H1 (cell line): ENCODE results near the gene PHACTR1. TPM values are rescaled to one million over a fixed set of nuclear protein-coding genes. Genes with fewer than 3 reads are reported as not detected.

Experiments
- CTCF ChIA-PET: fragments of 300-600 bp; sonication (Branson Sonifier 250); formaldehyde crosslinking; loops from one replicate; lab custom pipeline; 2021; ENCODE audit not compliant: partially characterized antibody; lab: Charles Lee
- POLR2A ChIA-PET: fragments of 300-600 bp; sonication (Branson Sonifier 250); formaldehyde crosslinking; loops from one replicate; lab custom pipeline; 2021; ENCODE audit warnings: inconsistent platforms; ENCODE audit not compliant: partially characterized antibody; lab: Charles Lee
- DNase-seq, 2 experiments: peaks; one replicate each; pipeline versions ENCODE4 v3.0.0 to v3.0.0-alpha.2; 2010 to 2022; ENCODE audit warnings: low spot score in 2 of 2, low read depth in 1 of 2, mixed read lengths in 1 of 2
- FAIRE-seq: peaks from 2 replicates; lab custom pipeline; 2011; peaks lifted over from hg19 to GRCh38; lab: Jason Lieb, UNC
- H2AFZ ChIP-seq: 2 replicates; pipeline ENCODE4 v1.8.1; 2012; ENCODE audit warnings: low read length, inconsistent platforms
- H2AK5ac ChIP-seq: 2 replicates; pipeline ENCODE4 v1.6.1; 2013; ENCODE audit warnings: low read depth, low read length
- H2BK120ac ChIP-seq: replicated peaks from 2 replicates; pipeline ENCODE3; 2013; ENCODE audit warnings: low read depth, low read length, inconsistent platforms
- H2BK12ac ChIP-seq: 2 replicates; pipeline ENCODE4 v1.6.1; 2013; ENCODE audit warnings: low read depth, low read length
- H2BK15ac ChIP-seq: 2 replicates; pipeline ENCODE4 v1.6.1; 2013; ENCODE audit warnings: low read length
- H2BK20ac ChIP-seq: 2 replicates; pipeline ENCODE4 v1.6.1; 2013; ENCODE audit warnings: low read length
- H2BK5ac ChIP-seq: 2 replicates; pipeline ENCODE4 v1.6.1; 2013; ENCODE audit warnings: low read depth, low read length
- H3K14ac ChIP-seq: 2 replicates; pipeline ENCODE4 v1.6.1; 2013; ENCODE audit warnings: inconsistent platforms; ENCODE audit not compliant: insufficient read length
- H3K18ac ChIP-seq: 2 replicates; pipeline ENCODE4 v1.6.1; 2013; ENCODE audit warnings: low read length; ENCODE audit errors: extremely low read depth
- H3K23ac ChIP-seq: 2 replicates; pipeline ENCODE4 v1.6.1; 2013; ENCODE audit warnings: inconsistent platforms; ENCODE audit not compliant: insufficient read length
- H3K23me2 ChIP-seq: 2 replicates; pipeline ENCODE4 v1.6.1; 2013; ENCODE audit warnings: low read depth, low read length
- H3K27ac ChIP-seq: 2 replicates; pipeline ENCODE4 v1.6.1; 2011; ENCODE audit warnings: low read depth, low read length, inconsistent platforms
- H3K27me3 ChIP-seq, 4 experiments: replicated peaks in 1 of 4; 1 replicate in 1 of 4; 2 replicates in 3 of 4; pipeline versions ENCODE4 v1.6.1 to v1.8.1; 2011 to 2013; ENCODE audit warnings: low read length in 3 of 4, mild to moderate bottlenecking in 3 of 4, inconsistent platforms in 2 of 4, mixed read lengths in 2 of 4, moderate library complexity in 1 of 4; ENCODE audit not compliant: control insufficient read depth in 3 of 4, insufficient read depth in 3 of 4; ENCODE audit errors: extremely low read depth in 1 of 4
- H3K36me3 ChIP-seq, 4 experiments: 2 replicates each; pipeline versions ENCODE4 v1.6.1 to v1.8.1; 2011 to 2013; ENCODE audit warnings: mild to moderate bottlenecking in 4 of 4, low read length in 3 of 4, moderate library complexity in 2 of 4, control low read depth in 1 of 4, inconsistent platforms in 1 of 4; ENCODE audit not compliant: insufficient read depth in 4 of 4, control insufficient read depth in 2 of 4
- H3K4ac ChIP-seq: replicated peaks from 2 replicates; pipeline ENCODE3; 2013; ENCODE audit warnings: low read length, low read depth, mixed read lengths, inconsistent platforms; ENCODE audit not compliant: insufficient read length
- H3K4me1 ChIP-seq, 4 experiments: replicated peaks in 1 of 4; 1 replicate in 1 of 4; 2 replicates in 3 of 4; pipeline versions ENCODE4 v1.6.1 to v1.8.1; 2011 to 2013; ENCODE audit warnings: low read length in 3 of 4, inconsistent platforms in 2 of 4, mixed read lengths in 1 of 4; ENCODE audit not compliant: insufficient read depth in 4 of 4, control insufficient read depth in 3 of 4
- H3K4me2 ChIP-seq, 2 experiments: 2 replicates each; pipeline versions ENCODE4 v1.6.1 to v1.8.1; 2011 to 2013; ENCODE audit warnings: low read depth in 2 of 2, low read length in 2 of 2, control low read depth in 1 of 2, inconsistent platforms in 1 of 2, mild to moderate bottlenecking in 1 of 2; ENCODE audit not compliant: insufficient read depth in 1 of 2
- H3K4me3 ChIP-seq, 4 experiments: fragments of 200-600, 300-600 bp in 1 of 4; sonication (generic), shearing (Covaris generic), sonication (Bioruptor Twin) in 1 of 4; 2 replicates each; pipeline versions ENCODE4 v1.5.1 to v1.8.1; 2011 to 2016; ENCODE audit warnings: low read length in 4 of 4, low read depth in 3 of 4, control low read depth in 2 of 4, inconsistent platforms in 2 of 4, mild to moderate bottlenecking in 2 of 4, mixed read lengths in 1 of 4, moderate library complexity in 1 of 4; ENCODE audit not compliant: insufficient read depth in 2 of 4; ENCODE audit errors: extremely low read depth in 1 of 4
- H3K56ac ChIP-seq: replicated peaks from 2 replicates; pipeline ENCODE3; 2013; ENCODE audit warnings: low read depth, mild to moderate bottlenecking, mixed read lengths, low read length, inconsistent platforms; ENCODE audit not compliant: insufficient read length
- H3K79me1 ChIP-seq: 2 replicates; pipeline ENCODE4 v1.6.1; 2013; ENCODE audit warnings: low read depth, low read length, control low read depth
- H3K79me2 ChIP-seq, 2 experiments: 2 replicates each; pipeline versions ENCODE4 v1.6.1 to v1.8.1; 2012 to 2013; ENCODE audit warnings: low read length in 2 of 2, mild to moderate bottlenecking in 2 of 2, inconsistent platforms in 1 of 2; ENCODE audit not compliant: insufficient read depth in 2 of 2, control insufficient read depth in 1 of 2
- H3K9ac ChIP-seq, 4 experiments: replicated peaks in 1 of 4; 1 replicate in 1 of 4; 2 replicates in 3 of 4; pipeline versions ENCODE4 v1.6.1 to v1.8.1; 2011 to 2013; ENCODE audit warnings: low read depth in 3 of 4, low read length in 3 of 4, control low read depth in 2 of 4, mild to moderate bottlenecking in 2 of 4, moderate library complexity in 2 of 4, inconsistent platforms in 1 of 4; ENCODE audit errors: extremely low read depth in 1 of 4
- H3K9me3 ChIP-seq, 2 experiments: 2 replicates each; pipeline versions ENCODE4 v1.6.1 to v1.8.1; 2012 to 2013; ENCODE audit warnings: mild to moderate bottlenecking in 2 of 2, moderate library complexity in 2 of 2, control low read depth in 1 of 2, inconsistent platforms in 1 of 2, low read depth in 1 of 2, low read length in 1 of 2, mixed read lengths in 1 of 2; ENCODE audit not compliant: insufficient read depth in 2 of 2
- H4K20me1 ChIP-seq, 2 experiments: replicated peaks in 1 of 2; 2 replicates each; pipeline versions ENCODE3 to v1.8.1; 2011 to 2013; ENCODE audit warnings: inconsistent platforms in 2 of 2, low read length in 2 of 2, mild to moderate bottlenecking in 1 of 2; ENCODE audit not compliant: insufficient read depth in 2 of 2, control insufficient read depth in 1 of 2
- H4K5ac ChIP-seq: 2 replicates; pipeline ENCODE4 v1.6.1; 2013; ENCODE audit warnings: low read length, low read depth, mixed read lengths, inconsistent platforms; ENCODE audit not compliant: insufficient read length
- H4K8ac ChIP-seq: 2 replicates; pipeline ENCODE4 v1.8.0; 2013; ENCODE audit warnings: mild to moderate bottlenecking, moderate library complexity, low read length, inconsistent platforms; ENCODE audit not compliant: insufficient read depth; ENCODE audit errors: extremely low read depth
- H4K91ac ChIP-seq: replicated peaks from 2 replicates; pipeline ENCODE3; 2013; ENCODE audit warnings: low read length, mixed read lengths, inconsistent platforms; ENCODE audit not compliant: insufficient read length
- BCL11A ChIP-seq, 2 experiments: IDR thresholded peaks; one replicate each; pipeline ENCODE4 v1.6.1; 2011; ENCODE audit warnings: low read depth in 2 of 2, low read length in 2 of 2, mild to moderate bottlenecking in 2 of 2
- BRCA1 ChIP-seq: IDR thresholded peaks from 2 replicates; pipeline ENCODE4 v1.6.1; 2012; ENCODE audit warnings: low read depth, low read length, improper control_type of control experiment
- CHD1 ChIP-seq: IDR thresholded peaks from 2 replicates; pipeline ENCODE4 v1.6.1; 2012; ENCODE audit warnings: low read depth, low read length, improper control_type of control experiment
- CREB1 ChIP-seq: IDR thresholded peaks from 2 replicates; pipeline ENCODE4 v1.6.1; 2012; ENCODE audit warnings: inconsistent platforms
- GABPA ChIP-seq: IDR thresholded peaks from 2 replicates; pipeline ENCODE4 v1.6.1; 2011; ENCODE audit warnings: mild to moderate bottlenecking, low read length, moderate library complexity, borderline replicate concordance; ENCODE audit not compliant: insufficient read depth
- JUN ChIP-seq: IDR thresholded peaks from 2 replicates; pipeline ENCODE4 v1.6.1; 2011; ENCODE audit warnings: low read depth, mild to moderate bottlenecking, improper control_type of control experiment, low read length
- KDM1A ChIP-seq: fragments of 200-600, 300-600 bp; sonication (generic); IDR thresholded peaks from 2 replicates; pipeline ENCODE4 v1.7.1; 2016; ENCODE audit warnings: mild to moderate bottlenecking, low read length, borderline replicate concordance
- MAFK ChIP-seq: IDR thresholded peaks from 2 replicates; pipeline ENCODE4 v1.6.1; 2012; ENCODE audit warnings: low read depth, mild to moderate bottlenecking, improper control_type of control experiment, low read length
- NRF1 ChIP-seq: IDR thresholded peaks from 2 replicates; pipeline ENCODE4 v1.6.1; 2011; ENCODE audit warnings: mild to moderate bottlenecking, low read depth, low read length, improper control_type of control experiment
- POLR2A ChIP-seq, 2 experiments: IDR thresholded peaks; 1 replicate in 1 of 2; 2 replicates in 1 of 2; pipeline ENCODE4 v1.6.1; 2011; ENCODE audit warnings: low read depth in 2 of 2, low read length in 2 of 2, mild to moderate bottlenecking in 2 of 2; ENCODE audit errors: control extremely low read depth in 1 of 2
- SUZ12 ChIP-seq: fragments of 200-600 bp; sonication (generic); IDR thresholded peaks from 2 replicates; pipeline ENCODE4 v1.6.1; 2012; ENCODE audit warnings: mild to moderate bottlenecking, inconsistent platforms, low read length, moderate library complexity, mixed read lengths
- TAF1 ChIP-seq: IDR thresholded peaks from 2 replicates; pipeline ENCODE4 v1.6.1; 2011; ENCODE audit warnings: mild to moderate bottlenecking, low read depth, low read length
- TBP ChIP-seq: IDR thresholded peaks from 2 replicates; pipeline ENCODE4 v1.6.1; 2011; ENCODE audit warnings: low read depth, low read length, improper control_type of control experiment
- WGBS, 2 experiments: shearing (Covaris generic) in 1 of 2; methylation state at CpG; one replicate each; pipeline versions ENCODE4 v1.1.6 to v1.1.7; 2013 to 2015; ENCODE audit warnings: low lambda C conversion rate in 2 of 2, mixed read lengths in 2 of 2, inconsistent platforms in 1 of 2, low coverage in 1 of 2, missing lambda C conversion rate in 1 of 2; ENCODE audit not compliant: insufficient replicate concordance in 2 of 2, insufficient coverage in 1 of 2, insufficient read length in 1 of 2; ENCODE audit errors: extremely low coverage in 1 of 2, missing lambda C conversion rate in 1 of 2; 5-methylcytosine and 5-hydroxymethylcytosine counted together
- polyA plus RNA-seq, 7 experiments: library from polyadenylated mRNA; depleted of rRNA in 3 of 7; stranded (reverse) in 5 of 7; unstranded in 2 of 7; fragments of >200 nt in 5 of 7; fragments of 200-250 nt in 2 of 7; gene quantifications; 1 replicate in 5 of 7; 2 replicates in 1 of 7; 4 replicates in 1 of 7; pipeline versions ENCODE4 v1.2.1 to v1.2.3, GENCODE V29; 2011 to 2013; ENCODE audit warnings: missing spikeins in 2 of 7, mixed read lengths in 2 of 7
- total RNA-seq: library from RNA; stranded (reverse); fragmentation: NEBNext Ultra II Directional; extraction: Animal tissue kit (Norgen Biotek cat#: 25700); gene quantifications from 2 replicates; pipeline ENCODE4 v1.2.1, GENCODE V29; 2021
- TF ChIP-seq, protein P1 (sequence below): IDR thresholded peaks from 2 replicates; pipeline ENCODE4 v1.6.1; 2012; ENCODE audit warnings: inconsistent platforms

Gene PHACTR1
- total and polyA plus RNA-seq, 2 of the 8 experiments (the other 6 are each of a cell fraction or from before 2014, with no cell fraction given) = 3.9 to 17.1 TPM

DNA sequence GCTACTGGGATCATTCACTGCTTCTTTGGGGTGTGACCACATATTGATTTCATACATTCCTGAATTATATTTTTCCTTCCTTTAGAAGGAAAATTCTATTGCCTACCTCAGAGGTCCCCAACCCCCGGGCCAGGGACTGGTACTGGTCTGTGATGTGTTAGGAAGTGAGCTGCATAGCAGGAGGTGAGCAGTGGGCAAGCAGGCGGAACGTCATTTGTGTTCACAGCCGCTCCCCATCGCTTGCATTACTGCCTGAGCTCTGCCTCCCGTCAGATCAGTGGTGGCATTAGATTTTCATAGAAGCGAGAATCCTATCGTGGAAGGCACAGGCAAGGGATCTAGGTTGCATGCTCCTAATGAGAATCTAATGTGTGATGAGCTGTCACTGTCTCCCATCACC is 107.3 kb downstream of the PHACTR1 start:
- Histone ChIP-seq H2BK12ac (no peak overlapping the region), H2AK5ac (no peak overlapping the region)
- WGBS, 2 experiments = 96% methylated on average over 7 of the region's 8 CpGs; no CpG with 5 or more reads in 1 of the 2 experiments

More for the DNA sequence above, 107.3 kb downstream of the PHACTR1 start:
- CTCF ChIA-PET = interaction anchor here (0.7 to 1.1 kb wide), 3 partner anchors 10 to 534 kb away, joined by 3 to 4 read pairs (median 4); partner anchors contain the start of gene EDN1
- H3K4me3 ChIP-seq = no peak overlapping the region
- no peaks in the 10 kb centered on the region for H3K79me2 ChIP-seq
- no peak overlapping the region for H4K91ac ChIP-seq
- H3K27me3 ChIP-seq = no peaks in the 10 kb centered on the region
- H3K18ac ChIP-seq = no peak overlapping the region
- H4K8ac ChIP-seq = no peak overlapping the region
- H4K5ac ChIP-seq = no peak overlapping the region
- no peak overlapping the region for H3K4me2 ChIP-seq
- H2BK120ac ChIP-seq = no peak overlapping the region
- no peak overlapping the region for H2BK20ac ChIP-seq
- no peaks in the 10 kb centered on the region for H3K36me3 ChIP-seq
- no peak overlapping the region for H2BK15ac ChIP-seq
- no peaks in the 10 kb centered on the region for H3K9me3 ChIP-seq
- H3K79me1 ChIP-seq = no peaks in the 10 kb centered on the region
- DNase-seq (no peak), FAIRE-seq (no peak)
- H2AFZ ChIP-seq = no peak overlapping the region
- no peak overlapping the region for H3K4ac ChIP-seq
- no peak overlapping the region for H3K9ac ChIP-seq
- no peak overlapping the region for H3K27ac ChIP-seq
- H3K14ac ChIP-seq = no peak overlapping the region
- H2BK5ac ChIP-seq = no peak overlapping the region
- peaks cover 0 to 5% (median 0%) of the 10 kb centered on the region in 4 experiments; a peak in 1 of 7 replicates for H3K4me1 ChIP-seq
- TF ChIP-seq CREB1 = no peak
- no peak for TF ChIP-seq BCL11A (IDR thresholded peaks at IDR 0.05; ENCODE audit: low read depth in 2 of 2, low read length in 2 of 2)
- TF ChIP-seq POLR2A (IDR thresholded peaks at IDR 0.05; ENCODE audit: control extremely low read depth in 1 of 2, low read depth in 2 of 2, low read length in 2 of 2) = no peak
- TF ChIP-seq GABPA = no peak
- no peak for TF ChIP-seq NRF1
- TF ChIP-seq SUZ12 = no peak
- TF ChIP-seq BRCA1 = no peak
- no peak for TF ChIP-seq TAF1
- TF ChIP-seq JUN = no peak
- TF ChIP-seq, protein P1, sequence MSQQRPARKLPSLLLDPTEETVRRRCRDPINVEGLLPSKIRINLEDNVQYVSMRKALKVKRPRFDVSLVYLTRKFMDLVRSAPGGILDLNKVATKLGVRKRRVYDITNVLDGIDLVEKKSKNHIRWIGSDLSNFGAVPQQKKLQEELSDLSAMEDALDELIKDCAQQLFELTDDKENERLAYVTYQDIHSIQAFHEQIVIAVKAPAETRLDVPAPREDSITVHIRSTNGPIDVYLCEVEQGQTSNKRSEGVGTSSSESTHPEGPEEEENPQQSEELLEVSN = no peak
- no peak for TF ChIP-seq KDM1A
- no peak for TF ChIP-seq MAFK
- no peak for TF ChIP-seq TBP
- TF ChIP-seq CHD1 = no peak
- no peak overlapping the region for H3K56ac ChIP-seq
- H3K23me2 ChIP-seq = no peaks in the 10 kb centered on the region
- POLR2A ChIA-PET = no interaction called here
- no peaks in the 10 kb centered on the region for H4K20me1 ChIP-seq
- H3K23ac ChIP-seq = no peak overlapping the region
